Mucosa of gallbladder (tissue), 1 donor: ENCODE results near the gene SYT1. TPM values are rescaled to one million over a fixed set of nuclear protein-coding genes. Genes with fewer than 3 reads are reported as not detected.

Experiments
- DNase-seq: peaks from one replicate; pipeline ENCODE4 v3.0.0-alpha.2; 2020; ENCODE audit warnings: low spot score
- total RNA-seq: library from RNA; stranded (reverse); gene quantifications from one replicate; pipeline ENCODE4 v1.2.1, GENCODE V29; 2021
- donor health status: DM: no; HTN: no; CAD: no.

The SYT1 gene
- total RNA-seq, 1 donor from 2014 or later: 6.5 TPM

- no peak for DNase-seq
Measured at GRCh38 chr12:79344855-79345847, 480.6 kb downstream of the SYT1 start.

GRCh38 chr12:79347866-79348265 is 483.3 kb downstream of the SYT1 start:
- DNase-seq: no peak

- no peak for DNase-seq
Measured at GRCh38 chr12:79351251-79351650, 486.7 kb downstream of the SYT1 start.

GRCh38 chr12:79356216-79356615 is 491.6 kb downstream of the SYT1 start:
- DNase-seq: no peak

GRCh38 chr12:79357048-79357447 is 492.5 kb downstream of the SYT1 start:
- no peak for DNase-seq

GRCh38 chr12:79358716-79359300 is 494.2 kb downstream of the SYT1 start:
- DNase-seq: no peak

DNA sequence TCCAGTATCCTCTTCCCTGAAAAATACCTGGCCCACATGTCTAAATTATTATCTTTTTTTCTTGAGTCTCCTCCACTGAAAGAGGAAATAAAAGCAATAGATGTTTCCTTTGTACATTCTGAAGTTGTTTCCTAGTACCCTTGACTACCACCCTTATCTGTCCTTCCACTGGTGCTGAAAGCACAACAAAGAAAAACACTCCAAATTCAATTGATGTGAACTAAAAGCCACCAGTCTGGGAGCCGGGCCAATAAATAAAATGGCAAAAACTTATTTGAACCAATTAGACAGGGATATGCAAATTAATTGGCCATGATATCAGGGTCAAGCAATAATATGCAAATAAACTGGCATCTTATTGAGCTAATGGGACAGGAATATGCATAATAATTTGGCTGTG is 495.7 kb downstream of the SYT1 start:
- no peak for DNase-seq

- no peak for DNase-seq
Measured at GRCh38 chr12:79360936-79361335, 496.4 kb downstream of the SYT1 start.

- DNase-seq: no peak
Measured at GRCh38 chr12:79364197-79364596, 499.6 kb downstream of the SYT1 start.

DNA sequence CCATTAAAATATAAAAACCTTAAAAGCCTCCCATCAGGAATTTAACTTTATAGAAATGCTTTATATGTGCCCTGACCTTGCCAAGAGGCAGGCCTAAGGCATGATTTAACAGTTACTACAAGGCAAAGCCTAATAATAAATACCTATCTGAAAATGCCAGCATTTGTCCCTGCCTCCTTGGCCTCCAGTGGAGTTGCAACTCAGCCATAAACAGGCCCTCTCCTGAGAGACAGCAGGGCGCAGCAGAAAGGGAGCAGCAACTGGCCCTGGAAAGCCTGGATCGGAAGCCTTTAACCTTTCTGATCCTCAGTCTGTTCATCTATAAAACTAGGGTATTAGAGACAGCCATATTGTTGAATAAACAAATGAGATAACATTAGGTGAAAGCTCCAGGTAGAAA is 501.8 kb downstream of the SYT1 start:
- DNase-seq: no peak

DNA sequence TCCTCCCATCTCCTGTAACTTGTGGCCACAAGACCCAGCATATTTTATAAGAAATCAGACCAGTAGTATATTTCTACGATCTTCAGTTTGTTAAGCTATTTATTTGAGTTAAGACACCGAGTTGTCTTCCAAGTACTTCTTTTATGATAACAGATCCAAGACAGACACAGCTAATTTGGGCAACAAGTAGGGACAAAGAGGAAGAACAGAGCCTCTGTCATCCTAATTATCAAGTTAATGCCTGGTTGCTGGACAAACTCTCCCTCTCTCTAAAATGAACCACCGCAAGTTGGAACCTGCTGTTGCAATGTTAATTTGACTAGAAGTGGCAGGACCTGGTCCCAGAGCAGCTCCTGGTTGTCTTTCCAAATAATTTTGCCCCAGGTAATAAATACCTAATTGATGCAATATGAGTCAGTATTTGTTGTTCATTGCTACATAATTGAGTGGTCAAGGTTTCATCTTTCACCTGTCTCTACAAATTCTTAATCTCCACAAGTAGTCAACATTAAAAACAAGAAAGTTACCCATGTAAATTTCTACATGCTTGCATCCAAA is 502.5 kb downstream of the SYT1 start:
- DNase-seq: no peak

DNA sequence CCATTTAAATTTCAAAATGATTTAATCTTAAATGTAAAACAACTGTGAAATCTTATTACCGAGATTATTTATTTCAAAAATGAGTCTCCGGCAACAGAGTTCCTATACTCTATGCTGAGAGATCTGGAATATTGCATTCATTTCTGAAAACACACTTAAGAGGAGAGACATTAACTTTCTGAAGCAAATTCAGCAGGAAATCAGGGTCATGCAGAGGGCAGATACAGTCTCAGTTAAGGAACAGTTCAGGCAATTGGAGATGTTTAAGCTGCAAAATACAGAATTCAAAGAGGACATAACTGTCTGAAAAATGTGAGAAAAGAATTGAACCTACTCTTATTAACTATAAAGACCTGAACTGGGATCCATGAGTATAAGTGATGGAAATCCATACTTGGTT is 505.4 kb downstream of the SYT1 start:
- DNase-seq: no peak

DNA sequence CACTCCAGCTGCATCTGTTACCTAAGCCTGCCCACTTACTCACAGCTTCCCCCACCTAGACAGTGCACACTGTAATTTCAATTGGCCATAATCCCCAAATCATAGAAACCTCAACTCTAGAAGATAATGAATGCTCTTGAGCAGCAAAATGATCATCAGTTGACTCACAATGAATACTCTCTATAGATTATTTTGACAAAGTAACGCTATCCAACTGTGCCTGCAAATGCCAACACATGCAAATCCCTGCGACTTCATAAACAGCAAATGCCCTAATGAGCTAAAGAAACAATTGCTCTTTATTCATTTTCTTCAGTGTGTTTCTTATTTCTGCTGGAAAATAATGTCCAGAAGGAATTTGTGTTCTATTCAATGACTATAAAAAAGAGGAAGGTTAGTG is 506.7 kb downstream of the SYT1 start:
- DNase-seq: no peak

DNA sequence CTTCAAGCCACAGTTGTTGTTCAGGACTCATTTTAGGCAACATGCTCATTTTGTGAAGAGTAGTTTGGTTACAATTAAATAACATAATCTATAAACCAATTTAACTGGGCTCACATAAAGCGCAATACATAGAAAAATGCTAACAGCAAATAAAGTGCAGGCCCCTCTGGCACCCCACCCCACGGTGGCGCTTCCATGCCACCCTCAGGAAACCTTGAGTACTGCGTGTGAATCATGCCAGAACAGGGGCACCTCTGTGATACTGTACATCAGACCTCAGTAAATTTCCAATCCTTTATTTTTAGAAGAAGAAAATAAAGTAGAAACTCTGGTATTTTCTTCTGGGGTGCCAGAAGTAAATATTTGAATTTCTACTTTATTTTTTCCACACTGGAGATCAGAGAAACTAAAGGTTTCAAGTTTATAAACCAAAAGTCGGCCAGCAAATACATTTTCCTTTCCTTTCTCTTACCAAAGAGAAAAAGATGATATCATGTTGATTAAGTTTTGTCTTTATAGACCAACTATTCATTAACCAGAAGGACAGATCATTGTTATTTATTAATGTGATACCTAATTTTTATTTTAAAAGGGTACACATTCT is 509.4 kb downstream of the SYT1 start:
- no peak for DNase-seq

GRCh38 chr12:79374545-79374944 is 510.0 kb downstream of the SYT1 start:
- no peak for DNase-seq

DNA sequence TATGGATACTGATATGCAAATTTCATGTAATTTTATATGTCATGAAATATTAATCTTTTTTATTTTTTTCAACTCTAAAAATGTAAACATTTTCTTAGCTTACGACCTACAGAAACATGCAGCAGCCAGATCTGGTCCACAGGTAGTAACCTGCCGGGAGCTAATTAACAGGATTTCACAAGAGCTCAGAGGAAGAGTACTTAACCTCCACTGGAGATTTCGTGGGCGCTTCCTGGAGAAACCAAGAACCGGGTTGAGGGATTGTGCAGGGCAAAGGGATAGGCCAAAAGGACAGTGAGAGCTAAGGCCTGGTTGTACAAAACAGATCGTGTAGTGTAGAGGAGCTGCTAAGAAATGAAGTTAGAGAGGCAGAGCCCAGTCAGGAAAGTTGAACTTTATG is 510.5 kb downstream of the SYT1 start:
- DNase-seq: no peak

DNA sequence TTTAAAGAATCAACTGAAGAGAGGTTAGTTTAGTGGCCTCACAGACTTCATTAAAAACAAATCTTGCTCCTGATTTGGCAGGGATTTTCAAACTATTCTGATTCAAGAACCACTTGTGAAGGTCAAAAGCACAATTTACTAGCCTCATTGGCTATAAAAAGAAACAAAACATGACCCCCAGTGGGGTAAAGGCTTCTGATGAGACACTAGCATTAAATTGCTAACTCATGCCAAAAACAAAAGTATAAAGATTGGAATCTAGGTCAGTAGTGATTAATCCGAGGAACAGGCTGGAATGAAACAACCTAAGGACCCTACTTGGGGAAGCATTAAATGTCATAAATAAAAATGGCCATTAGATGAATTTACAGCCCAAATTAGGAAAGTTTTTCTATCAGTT is 513.9 kb downstream of the SYT1 start:
- no peak for DNase-seq

DNA sequence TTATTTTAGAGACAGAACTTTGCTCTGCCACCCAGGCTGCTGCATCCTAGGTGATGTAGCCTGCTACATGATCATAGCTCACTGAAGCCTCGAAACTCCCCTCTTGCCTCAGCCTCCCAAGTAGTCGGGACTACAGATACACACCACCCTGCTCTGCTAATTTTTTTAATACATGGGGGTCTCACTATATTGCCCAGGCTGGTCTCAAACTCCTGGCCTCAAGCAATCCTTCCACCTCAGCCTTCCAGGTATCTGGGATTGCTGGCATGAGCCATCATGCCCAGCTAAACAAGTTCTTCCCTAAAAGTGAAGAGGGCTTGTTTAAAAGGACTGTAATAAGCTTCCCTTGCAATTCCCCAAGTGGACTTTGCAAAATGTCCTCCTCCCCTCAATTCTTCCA is 515.8 kb downstream of the SYT1 start:
- no peak for DNase-seq

DNA sequence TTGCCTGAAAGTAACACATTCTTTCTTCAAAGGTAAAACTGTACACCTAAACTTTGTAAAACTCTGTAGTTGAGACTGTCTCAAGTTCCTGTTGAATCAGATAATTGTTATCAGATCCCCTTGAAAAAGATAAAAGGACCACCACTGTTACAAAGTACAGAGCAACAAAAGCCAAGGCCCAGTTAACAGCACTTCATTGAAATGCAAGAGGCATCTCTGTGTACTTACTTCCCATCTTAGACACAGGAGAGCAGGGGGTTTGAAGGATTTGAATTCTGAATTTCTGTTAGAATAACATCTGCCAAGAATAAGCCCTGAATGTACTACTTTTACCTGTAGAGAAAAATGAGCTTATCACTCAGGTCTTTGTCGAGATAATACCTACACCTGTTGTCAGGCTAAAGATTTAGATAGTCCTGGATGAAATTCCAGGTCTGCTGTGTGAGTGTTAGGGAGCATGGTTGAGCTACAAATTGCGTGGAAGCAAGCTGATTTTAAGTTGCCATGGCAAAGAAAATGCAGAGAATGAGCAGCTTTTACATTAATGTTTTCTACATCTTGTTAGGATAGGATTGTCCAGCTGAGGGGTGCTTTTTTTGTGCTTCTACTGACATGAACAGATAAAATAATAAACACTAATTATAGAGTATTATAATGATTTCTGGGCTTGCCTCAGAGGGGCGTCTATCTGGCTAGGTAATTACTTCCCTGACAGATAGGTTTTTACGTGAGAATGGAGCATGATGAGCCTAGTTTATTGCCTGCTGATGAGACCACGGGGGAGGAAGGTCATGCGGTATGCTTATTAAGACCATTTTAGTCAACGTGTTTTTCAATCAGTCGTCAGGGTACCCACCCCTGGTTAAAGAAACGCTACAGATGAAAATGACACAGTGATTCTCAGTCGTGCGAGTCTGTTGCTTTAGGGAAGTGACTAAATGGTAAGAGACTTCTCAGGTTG is 517.0 kb downstream of the SYT1 start:
- DNase-seq: no peak

DNA sequence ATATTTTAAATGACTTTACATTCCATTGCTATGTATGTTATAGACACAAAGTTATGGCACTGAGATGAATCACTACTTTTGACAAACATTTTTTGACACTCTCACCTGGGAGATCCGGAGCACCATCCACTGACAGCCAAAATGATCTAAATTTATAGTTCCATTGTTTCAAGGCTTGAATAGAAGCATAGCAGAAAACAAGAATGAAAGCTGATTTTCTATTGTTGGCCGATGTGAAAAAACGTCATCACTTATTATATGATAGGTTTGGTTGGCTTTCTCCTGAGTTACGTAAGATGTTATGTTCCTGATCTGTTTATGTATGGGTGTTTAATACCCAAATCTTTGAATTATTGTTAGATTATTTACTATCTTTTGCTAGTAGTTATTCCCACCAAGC is 520.0 kb downstream of the SYT1 start:
- no peak for DNase-seq

DNA sequence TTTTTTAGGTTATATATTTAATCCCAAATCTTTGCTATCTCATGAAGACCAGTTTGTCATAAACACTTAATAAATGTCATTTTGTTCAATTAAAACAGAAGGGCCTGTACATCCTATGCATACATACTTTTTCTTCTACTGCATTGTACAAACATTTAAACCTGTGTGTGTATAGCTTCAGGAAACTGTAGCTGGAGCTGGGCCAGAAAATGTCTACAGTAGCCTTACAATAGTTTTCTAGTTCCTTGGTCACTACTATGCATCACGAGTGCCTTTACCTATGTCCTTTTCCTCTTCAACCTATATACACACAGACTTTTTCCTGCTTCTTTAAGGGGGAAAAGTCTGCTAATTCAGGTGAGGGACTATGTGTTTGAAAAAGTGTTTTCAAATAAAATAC is 523.4 kb downstream of the SYT1 start:
- no peak for DNase-seq
